ENCODE data around the gene PSORS1C1.

PSORS1C1 gene

GRCh38 chr6:31142361-31142761, 27.8 kb downstream of the PSORS1C1 start:
- TF ChIP-seq CTCF (IDR thresholded peaks at IDR 0.05; ENCODE audit: low read depth, low read length) = no peak

GRCh38 chr6:31143148-31143547, 28.5 kb downstream of the PSORS1C1 start:
- TF ChIP-seq CTCF (IDR thresholded peaks at IDR 0.05; ENCODE audit: low read depth, low read length) = no peak
- H3K27me3 ChIP-seq (ENCODE audit: insufficient read depth, low read depth, severe bottlenecking) = no peaks in the 10 kb centered on the region
- H3K9me3 ChIP-seq (ENCODE audit: severe bottlenecking) = peaks cover 2% of the 10 kb centered on the region
- peak; percentile 92 for DNase-seq
- H3K27ac ChIP-seq = peak overlapping the region; percentile 83
- H3K36me3 ChIP-seq = peaks cover 58% of the 10 kb centered on the region
- no peak overlapping the region for H3K4me3 ChIP-seq (ENCODE audit: low read depth, low read length)

More at GRCh38 chr6:31142361-31142761, 27.8 kb downstream of the PSORS1C1 start:
- peaks cover 50% of the 10 kb centered on the region for H3K36me3 ChIP-seq
- peak; percentile 97 for DNase-seq
- H3K27ac ChIP-seq = peak overlapping the region; percentile 83
- H3K4me3 ChIP-seq (ENCODE audit: low read depth, low read length) = no peak overlapping the region
- no peaks in the 10 kb centered on the region for H3K27me3 ChIP-seq (ENCODE audit: insufficient read depth, low read depth, severe bottlenecking)
- H3K9me3 ChIP-seq (ENCODE audit: severe bottlenecking) = peaks cover 2% of the 10 kb centered on the region

DNA sequence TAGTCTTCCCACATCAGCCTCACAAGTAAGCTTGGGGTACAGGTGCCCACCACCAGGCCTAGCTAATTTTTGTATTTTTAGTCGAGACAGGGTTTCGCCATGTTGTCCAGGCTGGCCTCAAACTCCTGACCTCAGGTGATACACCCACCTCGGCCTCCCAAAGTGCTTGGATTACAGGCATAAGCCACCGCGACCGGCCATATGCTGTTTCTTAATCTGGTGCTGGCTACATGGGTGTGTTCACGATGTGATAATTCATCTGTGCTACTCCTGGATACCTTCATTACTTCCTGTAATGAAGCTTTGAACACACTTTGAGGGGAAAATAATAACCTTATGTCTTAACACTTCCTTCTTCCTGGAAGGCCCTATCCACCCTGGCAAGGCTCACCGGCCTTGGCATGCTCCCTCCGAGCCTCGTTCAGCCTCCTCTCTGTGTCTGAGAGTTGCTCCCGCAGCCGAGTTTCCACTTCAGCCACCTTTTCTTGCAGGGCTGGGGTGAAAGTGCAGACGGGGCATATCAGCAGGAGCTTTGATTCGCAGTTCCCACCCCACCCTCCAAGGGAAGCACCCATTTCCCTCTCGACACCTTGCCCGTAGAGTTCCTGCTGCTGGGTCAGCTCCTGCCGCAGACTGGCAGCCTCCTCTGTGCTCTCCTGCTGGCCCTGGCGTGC, 29.8 kb downstream of the PSORS1C1 start:
- no peaks in the 10 kb centered on the region for H3K27me3 ChIP-seq (ENCODE audit: insufficient read depth, low read depth, severe bottlenecking)
- peaks cover 66% of the 10 kb centered on the region for H3K36me3 ChIP-seq
- TF ChIP-seq CTCF (IDR thresholded peaks at IDR 0.05; ENCODE audit: low read depth, low read length) = no peak
- peak; percentile 89 for DNase-seq
- no peak overlapping the region for H3K4me3 ChIP-seq (ENCODE audit: low read depth, low read length)
- H3K27ac ChIP-seq = peak overlapping the region; percentile 83
- peaks cover 2% of the 10 kb centered on the region for H3K9me3 ChIP-seq (ENCODE audit: severe bottlenecking)

GRCh38 chr6:31144970-31145340, 30.4 kb downstream of the PSORS1C1 start:
- peak overlapping the region; percentile 83 for H3K27ac ChIP-seq
- no peaks in the 10 kb centered on the region for H3K27me3 ChIP-seq (ENCODE audit: insufficient read depth, low read depth, severe bottlenecking)
- no peak for TF ChIP-seq CTCF (IDR thresholded peaks at IDR 0.05; ENCODE audit: low read depth, low read length)
- DNase-seq = no peak
- H3K4me3 ChIP-seq (ENCODE audit: low read depth, low read length) = no peak overlapping the region
- H3K9me3 ChIP-seq (ENCODE audit: severe bottlenecking) = peaks cover 2% of the 10 kb centered on the region
- H3K36me3 ChIP-seq = peaks cover 71% of the 10 kb centered on the region

DNA sequence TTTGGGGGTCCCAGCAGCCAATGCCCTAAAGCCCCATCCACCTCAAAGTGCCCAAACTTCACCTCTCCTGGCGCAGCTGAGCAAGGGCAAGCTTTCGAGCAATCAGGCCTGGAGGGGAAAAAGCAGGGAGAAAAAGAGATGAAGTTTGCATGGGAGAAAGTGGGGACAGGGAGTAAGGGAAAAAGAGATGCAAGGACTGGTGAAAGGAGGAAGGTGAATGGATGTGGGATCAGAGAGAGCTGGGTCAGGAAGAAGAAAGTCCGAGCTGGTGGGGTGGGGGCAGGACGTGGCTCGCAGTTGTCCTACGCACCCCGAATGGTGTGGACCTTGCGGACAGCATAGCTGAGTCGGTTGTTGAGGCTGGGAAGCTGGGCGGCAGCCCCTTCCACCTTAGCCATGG, 30.8 kb downstream of the PSORS1C1 start:
- Histone ChIP-seq H3K36me3 (peaks cover 75% of the 10 kb centered on the region), H3K27ac (peak overlapping the region; percentile 83), H3K4me3 (ENCODE audit: low read depth, low read length) (no peak overlapping the region), H3K9me3 (ENCODE audit: severe bottlenecking) (no peaks in the 10 kb centered on the region), H3K27me3 (ENCODE audit: insufficient read depth, low read depth, severe bottlenecking) (no peaks in the 10 kb centered on the region)
- no peak for DNase-seq
- TF ChIP-seq CTCF (IDR thresholded peaks at IDR 0.05; ENCODE audit: low read depth, low read length) = no peak

All from WERI-Rb-1 (cell line).